Stimulated activated CD8-positive, alpha-beta memory T cell treated with anti-CD3 and anti-CD28 coated beads, Interleukin-15, amount 100 ng/mL, for 1 hour (primary cell): Measurements from ENCODE around the gene RBM45.
"Not testable (repeated sequence)": the region's sequence is repeated elsewhere in the genome, so short reads cannot be mapped to it uniquely, and the experiment has no call there.

ENCODE experiments used
- DNase-seq: peaks from one replicate; pipeline ENCODE4 v3.0.0-alpha.2; 2020; ENCODE audit warnings: low read depth

The RBM45 gene

DNA sequence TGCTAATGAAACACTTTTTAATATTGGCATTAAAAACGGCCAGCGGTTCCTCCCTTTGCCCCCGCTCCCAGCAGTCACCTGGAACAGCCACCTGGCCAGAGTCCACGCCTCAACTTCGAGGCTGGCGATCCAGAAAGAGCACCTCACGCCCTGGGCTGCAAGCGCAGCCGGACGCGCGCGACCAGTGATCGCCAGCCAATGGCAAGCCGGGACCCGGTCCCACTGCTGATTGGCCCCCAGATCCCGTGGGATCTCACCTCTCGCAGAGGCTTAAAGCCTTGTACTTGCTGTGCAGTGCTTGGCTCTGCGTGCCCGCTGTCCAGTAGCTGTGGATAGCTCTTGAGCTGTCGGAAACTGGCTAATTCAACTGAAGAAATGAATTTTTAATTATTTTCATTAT is 4.1 kb upstream of the RBM45 start:
- no peak for DNase-seq

DNA sequence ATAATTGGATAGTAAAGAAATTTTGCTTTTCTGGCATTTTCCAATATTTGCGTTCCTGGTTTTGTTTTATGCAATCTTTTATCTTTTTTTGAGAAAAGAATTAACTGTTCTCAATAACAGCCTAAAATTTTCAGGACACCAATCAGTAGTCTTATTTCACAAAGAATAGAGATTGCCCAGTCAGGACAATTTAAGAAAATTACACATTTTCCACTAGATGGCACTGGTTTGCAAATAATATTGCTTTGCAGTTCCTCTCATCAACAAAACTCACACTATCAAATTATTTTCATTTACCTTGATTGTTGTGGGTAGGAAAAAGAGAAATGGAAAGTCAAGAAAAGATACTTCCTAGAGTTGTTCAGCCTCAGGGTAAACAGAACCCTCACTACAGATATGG is 2.4 kb upstream of the RBM45 start:
- no peak for DNase-seq

DNA sequence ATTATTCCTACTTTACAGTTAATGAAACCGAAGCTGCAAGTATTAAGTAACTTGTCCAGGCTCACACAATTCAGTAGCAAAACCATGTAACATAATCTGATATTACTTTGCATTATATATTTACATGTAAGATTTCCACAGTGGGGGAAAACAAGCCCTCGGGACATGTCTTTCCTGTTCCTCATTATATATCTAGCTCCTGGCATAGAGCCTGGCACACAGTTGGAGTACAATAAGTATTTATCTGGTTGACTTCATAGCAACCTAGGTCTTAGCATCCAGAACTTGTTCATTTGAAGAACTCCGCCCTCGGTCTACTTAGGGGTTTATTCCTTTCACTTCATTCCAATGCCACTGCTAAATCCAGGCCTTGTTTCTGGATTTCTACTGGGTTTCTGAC is 1.6 kb upstream of the RBM45 start:
- DNase-seq: no peak

DNA sequence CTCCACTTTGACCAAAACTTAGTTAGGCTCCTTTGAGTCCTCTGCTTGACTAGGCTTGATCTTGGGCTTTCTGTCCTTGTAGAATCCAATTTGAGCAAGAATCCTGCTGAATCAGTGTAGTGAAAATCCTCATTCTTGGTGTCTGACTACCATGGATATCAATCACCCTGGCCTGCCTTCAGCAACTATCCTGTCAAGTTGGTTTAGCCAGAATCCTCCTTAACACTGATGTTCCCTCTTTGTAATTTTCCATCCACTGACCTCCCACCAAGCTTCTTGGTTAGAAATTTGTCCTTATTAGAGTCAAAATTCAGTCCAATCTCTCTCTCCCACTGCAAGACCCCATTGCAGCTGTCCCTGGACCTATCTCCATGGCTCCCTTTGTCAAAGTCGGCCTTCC is 494 bp upstream of the RBM45 start:
- no peak for DNase-seq

DNA sequence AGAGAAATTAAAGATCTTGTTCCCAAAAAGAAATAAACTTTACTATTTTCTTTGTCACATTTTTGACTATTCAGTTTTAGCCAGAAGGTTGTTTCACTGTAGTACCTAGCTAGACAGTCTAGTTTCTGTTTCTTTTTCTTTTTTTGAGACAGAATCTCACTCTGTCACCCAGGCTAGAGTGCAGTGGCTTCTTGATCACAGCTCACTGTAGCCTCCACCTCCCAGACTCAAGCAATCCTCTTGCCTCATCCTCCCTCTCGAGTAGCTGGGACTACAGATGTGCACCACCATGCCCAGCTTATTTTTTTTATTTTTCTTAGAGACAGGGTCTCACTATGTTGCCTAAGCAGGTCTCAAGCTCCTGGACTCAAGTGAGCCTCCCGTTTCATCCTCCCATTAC is 2.2 kb downstream of the RBM45 start:
- DNase-seq: no peak

DNA sequence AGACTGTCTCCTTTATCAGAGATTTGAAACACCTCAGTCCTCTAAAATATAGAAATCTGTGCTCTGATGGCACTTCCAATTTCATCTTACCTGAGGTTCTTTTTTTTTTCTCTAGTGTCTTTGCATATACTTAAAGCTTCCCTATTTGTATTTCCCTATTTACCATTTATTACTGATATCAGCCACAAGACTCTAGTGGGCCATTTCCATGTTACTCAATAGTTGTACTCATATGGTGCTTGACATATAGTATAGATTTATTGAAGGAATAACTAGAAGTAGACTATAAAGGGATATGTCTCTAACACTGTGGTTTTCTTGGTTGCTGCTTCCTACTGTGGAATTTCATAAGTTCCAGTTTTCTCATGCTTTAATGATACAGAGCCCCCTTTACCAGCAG is 3.0 kb downstream of the RBM45 start:
- no peak for DNase-seq

DNA sequence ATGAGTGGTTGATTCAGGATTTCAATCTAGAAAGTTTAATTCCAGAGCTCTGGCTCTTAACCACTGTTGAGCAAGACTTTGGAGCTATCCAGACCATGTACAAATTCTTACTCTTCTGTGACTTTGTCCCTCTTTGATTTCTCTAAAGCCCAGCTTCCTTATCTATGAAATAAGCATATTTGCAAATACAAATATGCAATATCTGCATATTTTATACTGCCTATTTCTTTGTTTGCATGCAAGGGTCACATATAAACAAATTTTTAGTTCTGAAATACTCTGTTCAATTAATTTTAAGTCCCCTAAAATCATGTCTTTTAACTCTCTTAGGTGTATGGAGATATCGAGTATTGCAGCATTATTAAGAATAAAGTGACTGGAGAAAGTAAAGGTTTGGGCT is 5.5 kb downstream of the RBM45 start:
- no peak for DNase-seq

DNA sequence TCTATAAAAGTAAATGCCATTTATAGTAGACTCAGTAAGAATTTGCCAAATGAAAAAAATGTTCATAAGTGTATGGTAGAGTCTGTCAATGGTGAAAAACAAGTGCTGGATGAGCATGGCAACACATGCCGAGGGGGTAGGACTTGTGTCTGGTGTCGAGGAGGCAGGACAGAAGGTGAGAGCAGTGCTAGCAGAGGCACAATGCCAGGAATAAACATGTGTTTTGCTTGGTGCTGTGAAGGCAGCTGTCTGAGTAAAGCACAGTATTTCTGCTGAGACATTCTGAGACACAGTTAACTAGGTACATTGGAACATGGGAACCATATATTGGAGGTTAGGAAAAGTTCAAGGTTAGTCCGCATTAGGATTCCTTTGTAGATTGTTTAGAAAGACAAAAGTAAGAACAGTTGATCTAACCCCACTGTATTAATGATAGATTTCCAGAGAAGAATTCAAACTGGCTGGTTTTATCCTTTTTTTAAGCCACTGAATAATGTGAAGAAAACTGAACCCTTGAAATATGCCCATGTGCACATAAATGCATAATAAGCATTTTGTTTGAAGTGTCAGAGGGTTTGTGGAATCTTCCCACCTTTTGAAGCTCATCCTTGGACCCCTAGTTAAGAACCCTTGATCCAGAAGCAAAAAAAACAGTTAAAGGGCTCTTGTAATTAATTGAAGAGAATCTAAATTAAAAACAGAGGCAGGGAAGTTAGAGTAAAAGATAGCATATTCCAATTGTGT is 7.1 kb downstream of the RBM45 start:
- no peak for DNase-seq

DNA sequence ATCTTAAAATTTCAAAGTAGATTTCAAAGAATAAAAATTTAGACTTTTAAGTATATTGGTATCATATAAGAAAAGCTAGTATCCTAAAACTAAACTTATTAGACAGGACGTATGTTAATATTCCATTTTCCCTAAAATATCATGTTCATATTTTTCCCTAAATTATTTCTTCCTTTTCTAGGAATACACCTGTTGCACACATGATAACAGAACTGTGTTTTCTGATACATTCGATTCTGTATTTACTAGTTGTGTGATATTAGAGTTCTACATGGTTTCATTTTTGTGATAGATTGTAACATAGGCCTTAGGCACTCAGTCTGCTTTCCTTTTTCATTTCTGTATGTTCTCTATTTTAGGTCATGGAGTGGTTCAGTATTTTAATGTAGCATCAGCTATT is 10.9 kb downstream of the RBM45 start:
- no peak for DNase-seq

DNA sequence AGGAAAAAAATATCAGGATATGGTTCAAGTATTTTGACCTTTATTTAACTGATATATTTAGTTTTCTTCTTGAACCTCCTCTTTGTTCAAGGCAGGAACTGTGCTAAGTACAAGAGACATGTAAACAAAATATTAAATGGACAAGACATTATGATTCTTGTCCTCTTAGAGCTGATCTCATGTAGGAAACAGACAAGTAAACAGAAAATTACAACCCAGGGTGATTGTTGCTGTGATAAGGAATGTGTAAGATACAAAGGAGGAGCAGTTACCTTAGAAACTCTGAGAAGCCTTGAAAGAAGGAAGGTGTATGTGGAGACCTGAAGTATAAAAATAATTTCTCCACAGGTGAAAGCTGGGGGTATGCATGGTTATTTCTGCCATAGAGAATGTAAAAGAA is 12.9 kb downstream of the RBM45 start:
- DNase-seq: no peak

DNA sequence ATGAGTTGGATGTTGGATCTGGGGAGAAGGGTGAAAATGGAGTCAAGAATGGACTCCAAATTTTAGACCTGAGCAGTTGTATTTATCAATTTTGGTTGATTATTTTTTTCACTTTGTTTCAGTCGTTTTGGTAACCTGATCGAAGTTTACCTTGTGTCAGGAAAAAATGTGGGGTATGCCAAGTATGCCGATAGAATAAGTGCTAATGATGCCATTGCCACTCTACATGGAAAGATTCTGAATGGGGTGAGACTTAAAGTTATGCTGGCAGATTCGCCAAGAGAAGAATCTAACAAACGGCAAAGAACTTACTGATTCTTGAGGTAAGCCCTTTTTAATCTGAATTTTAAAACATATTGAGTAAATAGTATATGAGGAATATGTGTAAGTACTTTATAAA is 13.6 kb downstream of the RBM45 start:
- DNase-seq: no peak

DNA sequence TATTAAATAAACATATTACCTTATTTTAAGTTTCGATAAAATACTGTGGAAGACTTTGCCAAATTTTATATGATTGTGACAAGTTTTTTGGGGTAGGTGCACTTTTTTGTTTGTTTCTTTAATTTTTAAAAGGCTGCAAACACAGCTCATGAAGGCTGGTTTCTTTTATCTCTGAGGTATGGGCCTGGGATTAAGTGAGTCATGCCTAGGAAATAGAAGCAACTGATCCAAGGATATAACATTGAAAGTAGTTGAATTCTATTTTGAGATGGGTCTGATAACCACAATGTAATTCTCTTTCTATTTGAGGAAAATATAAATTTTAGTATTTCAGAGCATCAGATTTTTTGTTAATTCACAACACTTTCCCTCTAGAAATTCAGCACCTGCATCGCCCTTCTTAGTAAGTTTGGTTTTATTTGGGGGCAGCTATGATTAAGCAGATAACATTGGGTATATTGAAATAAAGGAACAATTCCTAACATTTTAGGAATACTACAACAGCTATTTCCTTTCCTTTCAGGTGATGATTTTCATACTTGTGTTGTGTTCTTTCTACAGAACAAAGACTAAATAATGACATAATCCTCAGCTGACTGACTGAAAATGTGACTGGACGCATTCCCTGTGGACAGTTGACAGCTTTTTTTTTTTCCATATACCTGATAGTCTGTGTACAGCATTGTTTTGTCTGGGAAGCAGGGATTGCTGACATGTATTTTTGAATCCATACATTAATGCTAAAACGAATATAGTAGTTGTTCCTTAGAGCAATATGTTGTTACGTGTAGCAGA is 16.8 kb downstream of the RBM45 start:
- no peak for DNase-seq

DNA sequence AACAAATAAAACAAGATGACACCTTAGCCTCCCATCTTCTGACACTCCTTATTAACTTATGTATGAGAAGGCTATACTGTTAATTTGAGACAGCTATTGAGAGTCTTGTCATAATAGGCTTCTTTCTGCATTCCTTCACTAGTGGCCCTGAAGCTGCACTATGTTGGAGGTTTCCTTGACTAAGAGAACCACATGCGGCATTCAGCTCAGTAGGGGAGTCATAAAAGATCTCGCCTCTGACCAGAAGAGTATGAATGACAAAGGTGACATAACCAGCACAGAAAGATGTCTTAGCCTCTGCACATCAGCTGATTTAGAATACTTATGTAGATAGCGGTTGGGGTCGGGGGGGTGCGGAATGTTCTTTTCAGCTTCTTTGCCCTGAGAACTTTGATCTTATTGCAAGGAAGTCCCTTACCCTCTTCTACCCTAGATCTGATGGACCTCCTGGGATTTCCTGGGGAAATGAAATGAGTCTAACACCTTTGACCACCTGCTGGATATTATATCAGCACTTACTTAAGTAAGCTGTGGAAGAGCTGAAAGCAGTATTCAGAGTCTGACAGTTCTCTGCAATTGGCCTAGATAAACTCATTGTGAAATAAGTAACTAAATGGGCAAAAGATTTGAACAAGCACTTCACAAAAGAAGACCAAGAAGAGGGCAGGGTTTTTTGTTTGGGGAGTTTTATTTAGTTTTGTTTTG is 24.2 kb downstream of the RBM45 start:
- no peak for DNase-seq

DNA sequence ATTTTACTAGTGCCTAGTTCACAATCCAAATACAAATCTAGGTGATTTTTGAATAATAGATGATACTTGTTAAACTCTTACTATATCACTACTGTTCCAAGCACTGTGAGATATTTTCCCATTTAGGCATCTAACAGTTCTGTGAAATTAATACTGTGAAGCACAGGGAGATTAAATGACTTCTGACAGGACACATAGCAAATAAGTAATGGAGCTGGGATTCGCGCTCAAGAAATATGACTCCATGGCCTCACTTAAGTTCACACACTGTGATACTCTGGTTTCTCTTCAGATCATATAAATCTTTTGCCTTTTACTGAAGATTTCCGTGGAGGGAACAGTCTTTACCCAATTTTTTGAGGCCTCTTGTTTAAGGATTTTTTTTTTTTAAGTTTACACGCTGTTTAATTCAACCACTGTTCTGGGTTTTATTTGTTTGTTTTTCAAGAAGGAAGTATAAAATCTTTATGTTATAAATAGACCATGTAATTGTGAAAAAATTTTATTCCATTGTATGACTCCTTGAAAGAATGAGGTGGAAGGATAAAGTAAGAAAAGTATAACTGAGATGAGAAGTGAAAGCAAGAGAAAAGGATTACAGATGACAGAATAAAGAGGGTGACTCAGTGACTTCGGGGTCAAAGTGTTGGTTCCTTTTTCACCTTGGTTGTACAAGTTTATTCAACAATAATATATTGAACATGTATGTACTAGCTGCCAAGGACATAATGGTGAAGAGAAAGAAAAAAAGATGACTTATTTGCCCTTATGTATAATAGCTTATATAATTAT is 30.2 kb downstream of the RBM45 start:
- DNase-seq: no peak

DNA sequence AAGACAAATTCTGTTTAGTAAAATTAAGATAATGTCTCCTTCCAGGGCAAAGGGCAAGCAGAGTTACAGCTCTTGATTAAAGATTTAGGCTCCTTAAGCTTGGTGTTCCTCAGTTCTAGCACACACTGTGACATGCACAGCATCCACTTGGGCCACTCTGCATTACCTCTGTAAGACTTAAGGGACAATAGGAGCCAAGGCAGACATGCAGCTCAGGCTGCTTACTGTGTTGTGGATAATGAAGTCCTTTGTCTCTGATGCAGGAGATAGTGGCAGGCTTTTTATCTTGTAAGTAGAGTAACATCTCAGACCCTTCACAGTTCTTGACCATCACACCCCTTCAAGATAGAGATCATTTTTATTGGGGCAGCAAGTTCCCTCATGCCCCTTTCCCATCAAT is 31.2 kb downstream of the RBM45 start:
- DNase-seq: no peak

DNA sequence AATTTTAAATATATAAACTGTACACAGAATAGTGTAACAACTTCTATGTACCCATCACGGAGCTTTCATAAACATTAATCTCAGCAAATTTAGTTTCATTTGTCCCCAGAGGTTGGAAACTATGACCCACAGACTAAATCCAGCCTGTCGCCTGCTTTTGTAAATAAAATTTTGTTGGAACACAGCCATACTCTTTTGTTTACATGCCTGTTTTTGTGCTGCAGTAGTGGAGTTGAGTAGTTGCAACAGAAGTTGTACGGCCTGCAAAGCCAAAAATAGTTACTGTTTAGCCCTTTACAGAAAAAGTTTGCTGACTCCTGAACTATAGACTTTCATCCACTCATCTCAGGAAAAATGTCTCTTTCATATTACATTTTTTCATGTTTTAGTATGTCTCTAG is 39.8 kb downstream of the RBM45 start:
- DNase-seq: no peak

DNA sequence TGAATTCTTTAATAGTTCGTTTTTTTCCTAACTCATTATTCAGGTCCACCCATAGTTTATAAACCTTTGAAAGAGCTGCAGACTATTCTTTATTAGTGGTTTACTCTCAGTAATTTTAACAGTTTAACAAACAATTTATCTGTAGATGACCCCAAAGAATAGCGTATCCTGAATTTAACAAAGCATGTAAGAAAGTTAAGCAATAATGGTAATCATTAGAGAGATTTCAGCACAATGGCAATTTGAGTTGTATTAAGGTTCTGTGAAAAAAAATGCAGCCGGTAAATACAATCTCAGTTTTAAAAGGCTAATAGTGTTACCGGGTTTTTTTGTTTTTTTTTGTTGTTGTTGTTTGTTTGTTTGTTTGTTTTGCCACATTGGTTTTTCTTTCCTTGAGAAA is 40.3 kb downstream of the RBM45 start:
- DNase-seq: no peak

DNA sequence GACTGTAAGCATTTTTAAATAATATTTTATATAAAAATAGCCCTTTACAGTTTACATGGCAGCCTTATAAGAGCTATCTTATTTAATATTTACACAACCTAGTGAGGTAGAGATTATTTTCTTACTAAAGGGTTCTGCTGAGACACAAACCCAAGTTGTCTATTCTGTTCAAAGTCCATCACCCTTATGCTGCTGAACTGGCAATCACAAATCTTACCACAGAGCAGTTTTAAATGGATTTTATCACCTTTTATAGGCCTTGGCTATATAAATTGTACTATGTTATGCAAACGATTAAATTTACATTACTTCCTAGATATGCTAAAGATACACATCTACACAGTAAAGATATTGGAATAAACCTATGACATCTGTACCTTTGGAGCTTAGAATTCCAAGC is 40.7 kb downstream of the RBM45 start:
- DNase-seq: no peak

DNA sequence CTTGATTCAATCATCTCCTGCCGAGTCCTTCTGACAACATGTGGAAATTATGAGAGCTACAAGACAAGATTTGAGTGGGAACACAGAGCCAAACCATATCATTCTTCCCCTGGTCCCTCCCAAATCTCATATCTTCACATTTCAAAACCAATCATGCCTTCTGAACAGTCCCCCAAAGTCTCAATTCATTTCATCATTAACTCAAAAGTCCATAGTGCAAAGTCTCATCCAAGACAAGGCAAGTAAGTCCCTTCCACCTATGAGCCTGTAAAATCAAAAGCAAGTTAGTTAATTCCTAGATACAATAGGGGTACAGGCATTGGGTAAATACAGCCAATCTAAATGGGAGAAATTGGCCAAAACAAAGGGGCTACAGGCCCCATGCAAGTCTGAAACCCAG is 41.6 kb downstream of the RBM45 start:
- DNase-seq: not testable (repeated sequence)

DNA sequence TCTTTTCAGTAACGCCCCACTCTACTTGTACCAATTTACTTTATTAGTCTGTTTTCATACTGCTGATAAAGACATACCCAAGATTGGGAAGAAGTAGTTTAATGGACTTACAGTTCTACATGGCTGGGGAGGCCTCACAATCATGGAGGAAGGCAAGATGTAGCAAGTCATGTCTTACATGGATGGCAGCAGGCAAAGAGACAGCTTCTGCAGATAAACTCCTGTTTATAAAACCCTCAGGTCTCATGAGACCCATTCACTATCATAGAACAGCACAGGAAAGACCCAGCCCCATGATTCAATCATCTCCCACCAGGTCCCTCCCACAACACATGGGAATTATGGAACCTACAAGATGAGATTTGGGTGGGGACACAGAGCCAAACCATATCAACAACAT is 43.3 kb downstream of the RBM45 start:
- no peak for DNase-seq

DNA sequence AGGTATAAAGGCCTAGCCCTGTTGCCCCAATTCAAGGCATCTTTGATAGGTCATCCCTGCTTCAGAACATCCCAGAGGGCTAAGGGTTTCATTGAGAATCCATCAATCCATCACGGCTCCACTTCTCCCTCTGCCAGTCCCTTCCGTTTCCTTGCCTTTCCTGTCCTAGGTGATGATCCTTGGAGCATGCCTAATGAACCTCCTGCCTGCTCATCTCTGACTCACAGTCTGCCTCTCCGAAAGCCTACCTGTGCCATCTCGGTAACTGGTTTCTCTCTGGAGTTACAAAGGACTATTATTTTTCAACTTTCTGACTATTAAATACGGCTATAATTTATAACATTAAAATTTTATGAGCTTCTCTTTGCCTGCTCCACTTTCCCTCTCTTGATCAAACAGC is 45.3 kb downstream of the RBM45 start:
- DNase-seq: no peak

DNA sequence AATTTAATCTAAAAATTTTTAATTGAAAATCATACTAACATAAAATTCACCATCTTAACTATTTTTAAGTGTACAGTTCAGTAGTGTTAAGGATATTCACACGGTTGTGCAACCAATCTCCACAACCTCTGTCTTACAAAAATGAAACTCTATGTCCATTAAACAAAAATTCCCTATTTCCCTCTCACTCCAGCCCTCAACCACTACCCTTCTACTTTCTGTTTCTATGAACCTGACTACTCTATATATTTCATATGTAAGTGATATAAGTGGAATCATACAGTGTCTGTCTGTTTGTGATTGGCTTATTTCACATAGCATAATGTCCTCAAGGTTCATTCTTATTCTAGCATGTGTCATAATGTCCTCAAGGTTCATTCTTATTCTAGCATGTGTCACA is 47.7 kb downstream of the RBM45 start:
- DNase-seq: no peak
